A673 (cell line): ENCODE results near the gene CPEB4.

Experiments
- CTCF ChIP-seq: fragments of 300-800, 200-600 bp; sonication (generic); conservative IDR thresholded peaks from 2 replicates; pipeline ENCODE4 v1.5.1; 2017; ENCODE audit warnings: low read depth, mild to moderate bottlenecking, antibody characterized with exemption, low read length, moderate library complexity, mixed read lengths
- EZH2 ChIP-seq: fragments of 200-600 bp; sonication (generic); IDR thresholded peaks from 2 replicates; pipeline ENCODE4 v1.6.1; 2017; ENCODE audit warnings: borderline replicate concordance, low read depth, mild to moderate bottlenecking, mixed read lengths, antibody characterized with exemption, low read length; ENCODE audit not compliant: poor library complexity, severe bottlenecking

DNA sequence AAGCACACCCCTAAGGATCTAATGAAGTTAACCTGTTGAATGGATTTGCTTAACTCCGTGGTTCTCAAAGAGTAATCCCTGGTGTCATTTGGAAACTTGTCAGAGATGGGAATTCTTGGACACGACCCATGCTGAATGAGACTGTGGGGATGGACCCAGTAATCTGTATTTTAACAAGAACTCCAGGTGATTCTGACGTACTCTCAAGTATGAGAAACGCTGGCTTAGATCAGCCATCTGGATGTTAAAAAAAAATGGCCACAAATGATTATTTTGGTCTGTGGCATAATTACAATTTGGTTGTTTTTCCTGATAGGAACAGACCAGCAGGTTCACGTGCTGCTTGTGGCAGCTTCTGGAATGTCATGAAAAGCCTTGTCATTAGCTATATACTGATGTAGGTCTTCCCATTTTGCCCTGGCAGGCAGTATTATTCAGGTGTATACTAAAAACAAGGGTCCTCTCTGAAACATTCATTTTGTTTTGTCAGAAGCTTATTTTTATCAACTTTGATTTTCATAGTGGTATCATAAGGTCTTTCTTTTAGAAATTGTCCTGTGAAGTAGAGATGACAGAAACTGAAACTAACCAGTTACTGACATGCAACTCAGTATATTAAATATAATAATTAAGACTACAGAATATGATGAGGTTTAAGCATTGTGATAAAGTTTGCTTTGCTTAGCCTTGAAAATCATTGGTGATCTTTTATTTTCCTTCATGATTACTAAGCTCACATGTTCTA is 15.4 kb downstream of the CPEB4 start:
- TF ChIP-seq CTCF (no peak), EZH2 (no peak)
